ENCODE data around the gene POU2AF3.

The POU2AF3 gene

GRCh38 chr11:111347002-111347722 is 48.8 kb downstream of the POU2AF3 start:
- H4K8ac ChIP-seq (ENCODE audit: low read depth, low read length) = no peak overlapping the region
- H3K27me3 ChIP-seq (ENCODE audit: insufficient read depth, low read length) = no peaks in the 10 kb centered on the region
- no peak overlapping the region for H3K9ac ChIP-seq (ENCODE audit: low read length)
- H2AFZ ChIP-seq (ENCODE audit: insufficient read depth, low read length, poor library complexity) = no peak overlapping the region
- peak; percentile 13 to 19 for DNase-seq
- WGBS (ENCODE audit: extremely low coverage, insufficient coverage, insufficient read length) = no CpG with 5 or more reads among the region's 6 CpGs
- H2AK5ac ChIP-seq (ENCODE audit: low read length) = no peak overlapping the region
- H3K4me3 ChIP-seq (ENCODE audit: low read depth, low read length) = no peak overlapping the region
- no peak overlapping the region for H3K4ac ChIP-seq (ENCODE audit: low read depth, low read length)
- H3K27ac ChIP-seq (ENCODE audit: low read depth, low read length) = no peak overlapping the region
- H3K14ac ChIP-seq (ENCODE audit: low read length) = no peak overlapping the region
- no peak overlapping the region for H4K91ac ChIP-seq (ENCODE audit: low read depth, low read length)
- peaks cover 0 to 5% of the 10 kb centered on the region in 2 experiments for H3K4me1 ChIP-seq (ENCODE audit: control insufficient read depth in 1 of 2, insufficient read depth in 2 of 2, low read length in 2 of 2)
- no peak overlapping the region for H2BK120ac ChIP-seq (ENCODE audit: insufficient read depth, low read length, poor library complexity)
- no peak overlapping the region for H2BK5ac ChIP-seq (ENCODE audit: low read depth, low read length, poor library complexity)
- H3K36me3 ChIP-seq (ENCODE audit: control insufficient read depth in 1 of 2, insufficient read depth in 2 of 2, low read length in 2 of 2) = no peaks in the 10 kb centered on the region
- H3K79me2 ChIP-seq (ENCODE audit: control insufficient read depth, insufficient read depth, low read length, poor library complexity) = no peaks in the 10 kb centered on the region
- H3K9me3 ChIP-seq (ENCODE audit: insufficient read depth, low read depth, low read length) = no peaks in the 10 kb centered on the region
- no peak overlapping the region for H3K23ac ChIP-seq (ENCODE audit: low read length)
- H3K18ac ChIP-seq (ENCODE audit: low read length) = no peak overlapping the region
- peak overlapping the region; percentile 28 for H3K4me2 ChIP-seq (ENCODE audit: low read length)
- H3K79me1 ChIP-seq (ENCODE audit: low read length) = no peaks in the 10 kb centered on the region
- H2BK12ac ChIP-seq (ENCODE audit: low read length) = no peak overlapping the region
- no peak overlapping the region for H4K12ac ChIP-seq (ENCODE audit: low read depth, low read length)

- Histone ChIP-seq H3K27ac (ENCODE audit: low read depth, low read length) (no peak overlapping the region), H3K4me1 (ENCODE audit: control insufficient read depth in 1 of 2, insufficient read depth in 2 of 2, low read length in 2 of 2) (peaks cover 0 to 5% of the 10 kb centered on the region in 2 experiments), H3K27me3 (ENCODE audit: insufficient read depth, low read length) (no peaks in the 10 kb centered on the region), H4K91ac (ENCODE audit: low read depth, low read length) (no peak overlapping the region), H3K79me2 (ENCODE audit: control insufficient read depth, insufficient read depth, low read length, poor library complexity) (no peaks in the 10 kb centered on the region), H3K9ac (ENCODE audit: low read length) (no peak overlapping the region), H3K36me3 (ENCODE audit: control insufficient read depth in 1 of 2, insufficient read depth in 2 of 2, low read length in 2 of 2) (no peaks in the 10 kb centered on the region), H4K12ac (ENCODE audit: low read depth, low read length) (no peak overlapping the region), H3K4me2 (ENCODE audit: low read length) (no peak overlapping the region), H3K79me1 (ENCODE audit: low read length) (no peaks in the 10 kb centered on the region), H2BK120ac (ENCODE audit: insufficient read depth, low read length, poor library complexity) (no peak overlapping the region), H3K14ac (ENCODE audit: low read length) (no peak overlapping the region), H2BK5ac (ENCODE audit: low read depth, low read length, poor library complexity) (no peak overlapping the region), H4K8ac (ENCODE audit: low read depth, low read length) (no peak overlapping the region), H3K9me3 (ENCODE audit: insufficient read depth, low read depth, low read length) (no peaks in the 10 kb centered on the region), H3K4me3 (ENCODE audit: low read depth, low read length) (no peak overlapping the region), H2AFZ (ENCODE audit: insufficient read depth, low read length, poor library complexity) (no peak overlapping the region), H3K18ac (ENCODE audit: low read length) (no peak overlapping the region), H2AK5ac (ENCODE audit: low read length) (no peak overlapping the region), H3K23ac (ENCODE audit: low read length) (no peak overlapping the region), H3K4ac (ENCODE audit: low read depth, low read length) (no peak overlapping the region), H2BK12ac (ENCODE audit: low read length) (no peak overlapping the region)
- no CpG with 5 or more reads among the region's 3 CpGs for WGBS (ENCODE audit: extremely low coverage, insufficient coverage, insufficient read length)
- DNase-seq = no peak
These were observed 49.4 kb downstream of the POU2AF3 start for GRCh38 chr11:111347723-111348115.

- H3K27ac ChIP-seq (ENCODE audit: low read depth, low read length) = no peak overlapping the region
- no peak for DNase-seq
- no peak overlapping the region for H4K91ac ChIP-seq (ENCODE audit: low read depth, low read length)
- no peak overlapping the region for H2BK5ac ChIP-seq (ENCODE audit: low read depth, low read length, poor library complexity)
- WGBS (ENCODE audit: extremely low coverage, insufficient coverage, insufficient read length) = no CpG with 5 or more reads among the region's 3 CpGs
- H3K27me3 ChIP-seq (ENCODE audit: insufficient read depth, low read length) = no peaks in the 10 kb centered on the region
- no peak overlapping the region for H3K23ac ChIP-seq (ENCODE audit: low read length)
- no peak overlapping the region for H3K9ac ChIP-seq (ENCODE audit: low read length)
- no peaks in the 10 kb centered on the region for H3K36me3 ChIP-seq (ENCODE audit: control insufficient read depth in 1 of 2, insufficient read depth in 2 of 2, low read length in 2 of 2)
- no peaks in the 10 kb centered on the region for H3K79me2 ChIP-seq (ENCODE audit: control insufficient read depth, insufficient read depth, low read length, poor library complexity)
- no peak overlapping the region for H2BK120ac ChIP-seq (ENCODE audit: insufficient read depth, low read length, poor library complexity)
- H2AK5ac ChIP-seq (ENCODE audit: low read length) = no peak overlapping the region
- H3K9me3 ChIP-seq (ENCODE audit: insufficient read depth, low read depth, low read length) = no peaks in the 10 kb centered on the region
- H3K79me1 ChIP-seq (ENCODE audit: low read length) = no peaks in the 10 kb centered on the region
- no peak overlapping the region for H3K4me3 ChIP-seq (ENCODE audit: low read depth, low read length)
- no peak overlapping the region for H2AFZ ChIP-seq (ENCODE audit: insufficient read depth, low read length, poor library complexity)
- no peak overlapping the region for H2BK12ac ChIP-seq (ENCODE audit: low read length)
- H4K8ac ChIP-seq (ENCODE audit: low read depth, low read length) = no peak overlapping the region
- H3K18ac ChIP-seq (ENCODE audit: low read length) = no peak overlapping the region
- H3K4ac ChIP-seq (ENCODE audit: low read depth, low read length) = no peak overlapping the region
- peaks cover 0 to 5% of the 10 kb centered on the region in 2 experiments for H3K4me1 ChIP-seq (ENCODE audit: control insufficient read depth in 1 of 2, insufficient read depth in 2 of 2, low read length in 2 of 2)
- H4K12ac ChIP-seq (ENCODE audit: low read depth, low read length) = no peak overlapping the region
- H3K4me2 ChIP-seq (ENCODE audit: low read length) = no peak overlapping the region
- H3K14ac ChIP-seq (ENCODE audit: low read length) = no peak overlapping the region
These were observed 49.8 kb downstream of the POU2AF3 start for GRCh38 chr11:111348147-111348546.

- no peak overlapping the region for H3K27ac ChIP-seq (ENCODE audit: low read depth, low read length)
- H4K12ac ChIP-seq (ENCODE audit: low read depth, low read length) = no peak overlapping the region
- H4K8ac ChIP-seq (ENCODE audit: low read depth, low read length) = no peak overlapping the region
- no peaks in the 10 kb centered on the region for H3K27me3 ChIP-seq (ENCODE audit: insufficient read depth, low read length)
- H3K18ac ChIP-seq (ENCODE audit: low read length) = no peak overlapping the region
- H4K91ac ChIP-seq (ENCODE audit: low read depth, low read length) = no peak overlapping the region
- H3K4me1 ChIP-seq (ENCODE audit: control insufficient read depth in 1 of 2, insufficient read depth in 2 of 2, low read length in 2 of 2) = peaks cover 0 to 5% of the 10 kb centered on the region in 2 experiments
- H3K4me3 ChIP-seq (ENCODE audit: low read depth, low read length) = no peak overlapping the region
- no peaks in the 10 kb centered on the region for H3K79me1 ChIP-seq (ENCODE audit: low read length)
- DNase-seq = no peak
- no peak overlapping the region for H3K14ac ChIP-seq (ENCODE audit: low read length)
- no peaks in the 10 kb centered on the region for H3K9me3 ChIP-seq (ENCODE audit: insufficient read depth, low read depth, low read length)
- no peak overlapping the region for H2BK12ac ChIP-seq (ENCODE audit: low read length)
- H2AK5ac ChIP-seq (ENCODE audit: low read length) = no peak overlapping the region
- no peaks in the 10 kb centered on the region for H3K36me3 ChIP-seq (ENCODE audit: control insufficient read depth in 1 of 2, insufficient read depth in 2 of 2, low read length in 2 of 2)
- H3K79me2 ChIP-seq (ENCODE audit: control insufficient read depth, insufficient read depth, low read length, poor library complexity) = no peaks in the 10 kb centered on the region
- H2BK120ac ChIP-seq (ENCODE audit: insufficient read depth, low read length, poor library complexity) = no peak overlapping the region
- no peak overlapping the region for H2BK5ac ChIP-seq (ENCODE audit: low read depth, low read length, poor library complexity)
- no peak overlapping the region for H3K9ac ChIP-seq (ENCODE audit: low read length)
- no peak overlapping the region for H3K4ac ChIP-seq (ENCODE audit: low read depth, low read length)
- no peak overlapping the region for H3K23ac ChIP-seq (ENCODE audit: low read length)
- H2AFZ ChIP-seq (ENCODE audit: insufficient read depth, low read length, poor library complexity) = no peak overlapping the region
- no peak overlapping the region for H3K4me2 ChIP-seq (ENCODE audit: low read length)
- no CpG with 5 or more reads among the region's 2 CpGs for WGBS (ENCODE audit: extremely low coverage, insufficient coverage, insufficient read length)
These were observed 50.9 kb downstream of the POU2AF3 start for GRCh38 chr11:111349191-111349695.

Measured in trophoblast cell (in vitro differentiated cells and primary cell).